Measurements from ENCODE around the gene LRCH3.

The LRCH3 gene

DNA sequence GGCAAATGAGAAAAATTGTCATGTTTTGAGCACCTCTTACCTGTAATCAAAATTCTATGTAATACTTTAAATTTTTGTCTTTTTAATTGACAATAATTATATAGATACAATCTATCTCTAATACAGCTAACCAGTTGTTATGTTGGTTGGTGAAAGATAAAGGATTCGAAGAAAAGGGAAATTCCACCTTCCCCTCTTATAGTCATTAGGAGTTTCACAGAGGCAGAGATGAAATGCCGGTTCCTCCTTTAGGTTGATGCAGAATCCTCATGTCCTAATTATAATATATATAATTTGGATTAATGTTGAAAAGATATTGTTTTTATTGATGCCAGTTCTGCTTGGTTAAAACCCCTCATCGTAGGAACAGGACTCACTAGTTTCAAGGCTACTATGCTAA, 67.1 kb downstream of the LRCH3 start:
- no peak for DNase-seq (ENCODE audit: low read depth)
- in situ Hi-C loops (cut with HindIII; ENCODE audit: low sequenced_read_pairs), result no loop called here
- no peak for TF ChIP-seq CTCF (IDR thresholded peaks at IDR 0.05; ENCODE audit: low read depth, low read length, missing control alignments)
- H3K4me3 ChIP-seq (ENCODE audit: low read depth, low read length), result no peak overlapping the region

DNA sequence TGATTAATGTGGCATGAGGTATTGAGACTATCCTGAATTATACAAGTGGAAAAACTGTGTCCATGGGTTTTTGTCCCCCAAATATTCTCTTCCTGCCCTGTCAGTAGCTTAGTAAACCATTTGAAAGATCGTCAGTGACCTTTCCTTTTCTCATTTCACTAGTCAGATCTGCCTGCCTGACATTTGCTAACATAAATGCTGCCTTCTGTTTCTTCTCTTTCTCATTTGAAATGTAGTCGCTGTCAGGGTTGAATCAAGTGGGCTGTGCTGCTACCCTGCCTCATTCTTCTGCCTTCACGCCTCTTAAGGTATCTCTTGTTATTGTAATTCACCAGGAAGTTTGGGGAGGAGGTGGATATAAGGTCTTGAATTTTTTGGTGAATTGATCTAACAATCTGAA, 67.5 kb downstream of the LRCH3 start:
- no peak for TF ChIP-seq CTCF (IDR thresholded peaks at IDR 0.05; ENCODE audit: low read depth, low read length, missing control alignments)
- DNase-seq (ENCODE audit: low read depth), result no peak
- H3K4me3 ChIP-seq (ENCODE audit: low read depth, low read length), result no peak overlapping the region
- in situ Hi-C loops (cut with HindIII; ENCODE audit: low sequenced_read_pairs), result no loop called here

GRCh38 chr3:197866035-197866434, 75.0 kb downstream of the LRCH3 start:
- in situ Hi-C loops (cut with HindIII; ENCODE audit: low sequenced_read_pairs), result no loop called here
- DNase-seq (ENCODE audit: low read depth), result no peak
- no peak for TF ChIP-seq CTCF (IDR thresholded peaks at IDR 0.05; ENCODE audit: low read depth, low read length, missing control alignments)
- H3K4me3 ChIP-seq (ENCODE audit: low read depth, low read length), result no peak overlapping the region

DNA sequence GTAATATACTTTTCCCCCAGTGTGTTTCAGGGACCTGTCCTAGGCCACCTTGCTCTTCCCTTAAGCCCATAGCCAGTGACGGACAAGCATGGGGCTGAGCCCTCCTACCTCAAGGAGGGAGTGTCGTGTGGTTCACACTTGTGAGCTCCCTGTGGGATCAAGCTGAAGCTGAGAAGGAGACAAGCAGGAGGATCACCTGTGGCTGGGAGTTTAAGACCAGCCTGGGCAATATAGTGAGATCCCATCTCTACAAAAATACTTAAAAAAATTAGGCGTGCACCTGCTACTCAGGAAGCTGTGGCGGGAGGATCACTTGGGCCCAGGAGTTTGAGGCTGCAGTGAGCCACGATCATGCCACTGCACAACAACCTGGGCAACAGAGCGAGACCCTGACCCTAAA, 82.3 kb downstream of the LRCH3 start:
- DNase-seq (ENCODE audit: low read depth), result no peak
- no peak for TF ChIP-seq CTCF (IDR thresholded peaks at IDR 0.05; ENCODE audit: low read depth, low read length, missing control alignments)
- in situ Hi-C loops (cut with HindIII; ENCODE audit: low sequenced_read_pairs), result no loop called here
- H3K4me3 ChIP-seq (ENCODE audit: low read depth, low read length), result no peak overlapping the region

DNA sequence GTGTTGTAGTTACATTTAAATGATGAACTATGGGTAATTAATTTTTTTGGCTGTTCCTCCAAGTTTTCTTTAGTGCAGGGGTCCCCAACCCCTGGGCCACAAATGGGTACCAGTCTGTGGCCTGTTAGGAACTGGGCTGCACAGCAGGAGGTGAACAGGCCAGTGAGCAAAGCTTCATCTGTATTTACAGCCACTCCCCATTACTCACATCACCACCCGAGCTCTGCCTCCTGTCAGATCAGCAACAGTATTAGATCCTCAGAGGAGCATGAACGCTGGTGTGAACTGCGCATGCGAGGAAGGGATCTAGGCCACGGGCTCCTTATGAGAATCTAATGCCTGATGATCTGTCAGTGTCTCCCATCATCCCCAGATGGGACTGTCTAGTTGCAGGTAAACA, 83.0 kb downstream of the LRCH3 start:
- no peak for TF ChIP-seq CTCF (IDR thresholded peaks at IDR 0.05; ENCODE audit: low read depth, low read length, missing control alignments)
- no peak overlapping the region for H3K4me3 ChIP-seq (ENCODE audit: low read depth, low read length)
- no peak for DNase-seq (ENCODE audit: low read depth)
- in situ Hi-C loops (cut with HindIII; ENCODE audit: low sequenced_read_pairs), result no loop called here

DNA sequence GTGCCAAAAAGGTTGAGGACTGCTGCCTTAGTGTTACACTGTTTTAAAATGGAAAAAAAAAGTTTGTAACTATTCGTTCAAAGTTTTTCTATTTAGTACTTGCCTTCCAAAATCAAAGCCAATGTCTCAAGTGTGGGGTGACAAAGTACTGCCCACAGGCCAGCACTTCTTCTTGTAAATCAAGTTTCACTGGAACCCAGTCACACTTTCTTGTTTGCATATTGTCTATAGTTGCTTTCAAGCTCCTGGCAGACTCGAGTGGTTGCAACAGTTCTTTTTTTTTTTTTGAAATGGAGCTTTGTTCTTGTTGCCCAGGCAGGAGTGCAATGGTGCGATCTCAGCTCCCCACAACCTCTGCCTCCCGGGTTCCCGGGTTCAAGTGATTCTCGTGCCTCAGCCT, 83.6 kb downstream of the LRCH3 start:
- in situ Hi-C loops (cut with HindIII; ENCODE audit: low sequenced_read_pairs), result no loop called here
- H3K4me3 ChIP-seq (ENCODE audit: low read depth, low read length), result no peak overlapping the region
- no peak for DNase-seq (ENCODE audit: low read depth)
- no peak for TF ChIP-seq CTCF (IDR thresholded peaks at IDR 0.05; ENCODE audit: low read depth, low read length, missing control alignments)

DNA sequence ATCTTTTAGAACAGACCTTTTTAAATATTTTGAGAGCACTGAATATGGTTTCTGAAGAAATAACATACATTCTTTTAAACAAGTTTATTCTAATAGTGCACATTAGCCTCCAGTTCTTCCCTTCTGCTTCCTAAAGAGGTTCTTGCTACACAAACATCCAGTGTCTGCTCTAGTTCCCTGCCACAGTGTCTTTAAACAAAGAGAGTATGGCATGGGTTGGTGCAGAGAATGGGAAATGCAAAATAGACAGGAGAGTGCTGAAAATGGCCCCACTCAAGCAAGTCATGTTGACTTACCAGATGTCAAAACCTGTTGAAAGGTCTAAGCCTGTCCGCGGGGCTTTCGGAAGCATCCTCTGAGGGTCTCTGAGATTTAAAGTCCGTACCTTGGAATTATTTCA, 86.8 kb downstream of the LRCH3 start:
- no peak for TF ChIP-seq CTCF (IDR thresholded peaks at IDR 0.05; ENCODE audit: low read depth, low read length, missing control alignments)
- DNase-seq (ENCODE audit: low read depth), result no peak
- no peak overlapping the region for H3K4me3 ChIP-seq (ENCODE audit: low read depth, low read length)
- in situ Hi-C loops (cut with HindIII; ENCODE audit: low sequenced_read_pairs), result no loop called here

Measured in astrocyte of the cerebellum (primary cell).